Measurements from ENCODE around the gene CYSLTR2. TPM values are rescaled to one million over a fixed set of nuclear protein-coding genes. Genes with fewer than 3 reads are reported as not detected.

Gene CYSLTR2
- total and polyA plus RNA-seq, 2 of the 8 experiments (the other 6 are each of a cell fraction or from before 2014, with no cell fraction given) = not detected

- TF ChIP-seq CTBP2 (IDR thresholded peaks at IDR 0.05; ENCODE audit: borderline replicate concordance, insufficient read depth, insufficient read length, low read length) = no peak
Observed at GRCh38 chr13:48637601-48638000, 16.1 kb upstream of the CYSLTR2 start (continued).
